Large intestine (tissue), 12 donors: ENCODE results near the gene TLR9. TPM values are rescaled to one million over a fixed set of nuclear protein-coding genes. Genes with fewer than 3 reads are reported as not detected.
"Not testable (repeated sequence)": the region's sequence is repeated elsewhere in the genome, so short reads cannot be mapped to it uniquely, and the experiment has no call there.

ENCODE experiments used
- DNase-seq, 2 donors: peaks; one replicate each; pipeline versions ENCODE4 v3.0.0 to v3.0.0-alpha.2; 2013
- H3K27ac ChIP-seq: one replicate; pipeline ENCODE4 v1.5.1; 2013; ENCODE audit warnings: low read length
- H3K27me3 ChIP-seq: 2 replicates; pipeline ENCODE4 v1.6.1; 2013; ENCODE audit warnings: low read length; ENCODE audit not compliant: control insufficient read depth, insufficient read depth
- H3K36me3 ChIP-seq: 2 replicates; pipeline ENCODE4 v1.6.1; 2013; ENCODE audit warnings: low read length; ENCODE audit not compliant: control insufficient read depth, insufficient read depth
- H3K4me1 ChIP-seq: one replicate; pipeline ENCODE4 v1.6.1; 2013; ENCODE audit warnings: low read length; ENCODE audit not compliant: control insufficient read depth, insufficient read depth
- H3K4me3 ChIP-seq: one replicate; pipeline ENCODE4 v1.5.1; 2013; ENCODE audit warnings: low read length
- H3K9me3 ChIP-seq: one replicate; pipeline ENCODE4 v1.6.1; 2013; ENCODE audit warnings: mild to moderate bottlenecking, low read depth, low read length, moderate library complexity; ENCODE audit not compliant: control insufficient read depth
- WGBS: methylation state at CpG from one replicate; pipeline ENCODE4 v1.1.5; 2013; ENCODE audit warnings: low lambda C conversion rate; ENCODE audit not compliant: insufficient coverage; 5-methylcytosine and 5-hydroxymethylcytosine counted together
- long read RNA-seq, 11 donors: transcript quantifications; one replicate each; lab custom pipeline, GENCODE V29; 2026
- polyA plus RNA-seq: library from polyadenylated mRNA; unstranded; fragments of 120-200 nt; gene quantifications from one replicate; pipeline ENCODE4 v1.2.1, GENCODE V29; 2013

Gene TLR9
- polyA plus RNA-seq: 0.37 TPM
- long read RNA-seq, donor 1, partial matches to known transcripts: 0 of 1 reads
- long read RNA-seq, donor 1, other reads (novel, unspliced or antisense): 0 of 1 reads
- long read RNA-seq, donor 2: 0 reads
- long read RNA-seq, donor 3: 0 reads
- long read RNA-seq, donor 4: 0 reads
- long read RNA-seq, donor 5: 0 reads
- long read RNA-seq, donor 6, partial matches to known transcripts: 0 of 1 reads
- long read RNA-seq, donor 6, other reads (novel, unspliced or antisense): 0 of 1 reads
- long read RNA-seq, donor 7, partial matches to known transcripts: 0 of 1 reads
- long read RNA-seq, donor 7, other reads (novel, unspliced or antisense): 0 of 1 reads
- long read RNA-seq, donor 8: 0 reads
- long read RNA-seq, donor 9: 0 reads
- long read RNA-seq, donor 10: 0 reads
- long read RNA-seq, donor 11: 0 reads

- no peaks in the 10 kb centered on the region for H3K27me3 ChIP-seq
- H3K4me1 ChIP-seq: peaks cover 14% of the 10 kb centered on the region
- WGBS: no CpG with 5 or more reads among the region's 9 CpGs
- peaks cover 26% of the 10 kb centered on the region for H3K36me3 ChIP-seq
- peak in 1 of 2 donors; percentile 60 for DNase-seq
- H3K4me3 ChIP-seq: no peak within 1 kb of the TSS
- H3K9me3 ChIP-seq: peaks cover 5% of the 10 kb centered on the region
- no peak within 1 kb of the TSS for H3K27ac ChIP-seq
Measured at GRCh38 chr3:52225452-52226228, at the start of gene TLR9. TLR9 (minus strand) TSS chr3:52225645; CDS start chr3:52225529, 116 bp downstream.

- DNase-seq: not testable (repeated sequence)
Measured at GRCh38 chr3:52274781-52275180, 49.3 kb upstream of the TLR9 start.

GRCh38 chr3:52272831-52273230 is 47.4 kb upstream of the TLR9 start:
- H3K27ac ChIP-seq: no peak overlapping the region
- WGBS: no CpG with 5 or more reads among the region's 3 CpGs
- H3K4me1 ChIP-seq: peaks cover 7% of the 10 kb centered on the region

More at GRCh38 chr3:52274781-52275180, 49.3 kb upstream of the TLR9 start:
- not testable (repeated sequence) for H3K4me3 ChIP-seq, H3K27ac ChIP-seq, H3K27me3 ChIP-seq, H3K9me3 ChIP-seq
- peaks cover 14% of the 10 kb centered on the region for H3K4me1 ChIP-seq
- no CpG with 5 or more reads among the region's 18 CpGs for WGBS
- H3K36me3 ChIP-seq: peaks cover 15% of the 10 kb centered on the region

GRCh38 chr3:52272172-52272571 is 46.7 kb upstream of the TLR9 start:
- H3K4me3 ChIP-seq, H3K9me3 ChIP-seq, H3K27me3 ChIP-seq, H3K4me1 ChIP-seq, DNase-seq, H3K27ac ChIP-seq: not testable (repeated sequence)
- 90% methylated on average over 3 of the region's 9 CpGs for WGBS
- H3K36me3 ChIP-seq: peaks cover 36% of the 10 kb centered on the region

More at GRCh38 chr3:52272831-52273230, 47.4 kb upstream of the TLR9 start:
- no peaks in the 10 kb centered on the region for H3K27me3 ChIP-seq
- H3K4me3 ChIP-seq: no peak overlapping the region
- H3K36me3 ChIP-seq: peaks cover 30% of the 10 kb centered on the region
- DNase-seq: no peak
- no peaks in the 10 kb centered on the region for H3K9me3 ChIP-seq

- Histone ChIP-seq H3K27me3 (no peaks in the 10 kb centered on the region), H3K4me1 (peaks cover 3% of the 10 kb centered on the region), H3K9me3 (no peaks in the 10 kb centered on the region), H3K4me3 (no peak overlapping the region), H3K27ac (no peak overlapping the region), H3K36me3 (peaks cover 49% of the 10 kb centered on the region)
- no CpG with 5 or more reads among the region's 9 CpGs for WGBS
- peak in 1 of 2 donors; percentile 19 for DNase-seq
Measured at GRCh38 chr3:52270252-52270754, 44.9 kb upstream of the TLR9 start.

GRCh38 chr3:52269776-52270175 is 44.3 kb upstream of the TLR9 start:
- WGBS: 73% methylated on average over 2 of the region's 3 CpGs
- H3K9me3 ChIP-seq: no peaks in the 10 kb centered on the region
- no peak overlapping the region for H3K4me3 ChIP-seq
- peaks cover 52% of the 10 kb centered on the region for H3K36me3 ChIP-seq
- H3K27ac ChIP-seq: no peak overlapping the region
- DNase-seq: no peak
- H3K4me1 ChIP-seq: peaks cover 3% of the 10 kb centered on the region
- no peaks in the 10 kb centered on the region for H3K27me3 ChIP-seq

- peaks cover 65% of the 10 kb centered on the region for H3K36me3 ChIP-seq
- WGBS: no CpG with 5 or more reads among the region's 7 CpGs
- no peak for DNase-seq
- no peak overlapping the region for H3K27ac ChIP-seq
- no peak overlapping the region for H3K4me3 ChIP-seq
- H3K27me3 ChIP-seq: no peaks in the 10 kb centered on the region
- peaks cover 3% of the 10 kb centered on the region for H3K4me1 ChIP-seq
- H3K9me3 ChIP-seq: no peaks in the 10 kb centered on the region
Measured at GRCh38 chr3:52268036-52268435, 42.6 kb upstream of the TLR9 start.

- DNase-seq: no peak
- Histone ChIP-seq H3K36me3 (peaks cover 76% of the 10 kb centered on the region), H3K27ac (no peak overlapping the region), H3K9me3 (no peaks in the 10 kb centered on the region), H3K4me3 (no peak overlapping the region), H3K4me1 (no peaks in the 10 kb centered on the region), H3K27me3 (no peaks in the 10 kb centered on the region)
- WGBS: no CpG with 5 or more reads among the region's 6 CpGs
Measured at GRCh38 chr3:52265387-52265786, 39.9 kb upstream of the TLR9 start.

GRCh38 chr3:52262447-52262846 is 37.0 kb upstream of the TLR9 start:
- H3K27ac ChIP-seq: no peak overlapping the region
- H3K27me3 ChIP-seq: no peaks in the 10 kb centered on the region
- DNase-seq: no peak
- no peak overlapping the region for H3K4me3 ChIP-seq
- H3K9me3 ChIP-seq: no peaks in the 10 kb centered on the region
- H3K36me3 ChIP-seq: peaks cover 87% of the 10 kb centered on the region
- H3K4me1 ChIP-seq: peaks cover 12% of the 10 kb centered on the region

GRCh38 chr3:52259448-52259847 is 34.0 kb upstream of the TLR9 start:
- H3K27me3 ChIP-seq: no peaks in the 10 kb centered on the region
- H3K36me3 ChIP-seq: peaks cover 88% of the 10 kb centered on the region
- WGBS: 86% methylated on average over 1 of the region's 4 CpGs
- no peak overlapping the region for H3K27ac ChIP-seq
- H3K4me3 ChIP-seq: no peak overlapping the region
- no peak for DNase-seq
- no peaks in the 10 kb centered on the region for H3K9me3 ChIP-seq
- H3K4me1 ChIP-seq: peaks cover 12% of the 10 kb centered on the region
